Mesodermal cell (in vitro differentiated cells): ENCODE measurements around the gene RP9.

ENCODE experiments used
- H3K27ac ChIP-seq: 2 replicates; pipeline ENCODE4 v1.7.0; 2013; ENCODE audit warnings: mild to moderate bottlenecking, low read depth, low read length, moderate library complexity; ENCODE audit not compliant: severe bottlenecking
- H3K36me3 ChIP-seq: 2 replicates; pipeline ENCODE4 v1.7.1; 2013; ENCODE audit warnings: mild to moderate bottlenecking, low read length, moderate library complexity; ENCODE audit not compliant: control insufficient read depth, insufficient read depth
- H3K4me1 ChIP-seq: one replicate; pipeline ENCODE4 v1.7.1; 2013; ENCODE audit warnings: mild to moderate bottlenecking, low read length; ENCODE audit not compliant: insufficient read depth, control insufficient read depth, poor library complexity, severe bottlenecking
- H3K4me3 ChIP-seq: 2 replicates; pipeline ENCODE4 v1.7.0; 2013; ENCODE audit warnings: low read length, control low read depth, mild to moderate bottlenecking; ENCODE audit not compliant: insufficient read depth, poor library complexity, severe bottlenecking; ENCODE audit errors: extremely low read depth
- H3K9me3 ChIP-seq: 2 replicates; pipeline ENCODE4 v1.7.1; 2013; ENCODE audit warnings: mild to moderate bottlenecking, low read length, moderate library complexity; ENCODE audit not compliant: control insufficient read depth
- WGBS, 2 experiments: methylation state at CpG; one replicate each; pipeline ENCODE4 v1.1.5; 2013; ENCODE audit warnings: missing lambda C conversion rate in 2 of 2; ENCODE audit not compliant: insufficient coverage in 2 of 2; 5-methylcytosine and 5-hydroxymethylcytosine counted together

The RP9 gene

DNA sequence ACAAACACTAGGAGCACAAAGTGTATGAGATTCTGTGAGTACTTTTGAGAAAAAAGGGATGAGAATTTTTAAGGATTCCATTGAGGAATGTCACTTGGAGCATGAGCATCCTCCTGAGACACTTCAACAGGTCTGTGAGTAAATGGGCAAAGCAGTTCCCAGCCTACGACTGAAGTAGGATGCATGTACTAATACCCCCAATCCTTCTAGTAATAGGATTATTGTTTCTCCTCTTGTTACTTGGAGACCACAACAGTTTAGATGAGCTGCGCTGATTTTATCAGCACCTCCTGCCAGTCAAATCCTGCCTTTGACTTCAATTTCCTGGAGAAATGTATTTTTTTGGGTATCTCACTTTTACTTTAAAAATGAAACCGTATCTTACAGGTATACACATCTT is 21.0 kb upstream of the RP9 start:
- no peak overlapping the region for H3K27ac ChIP-seq
- WGBS, 2 experiments, result 50% methylated on average over 2 of the region's 3 CpGs; no CpG with 5 or more reads in 1 of the 2 experiments
- no peaks in the 10 kb centered on the region for H3K36me3 ChIP-seq
- no peaks in the 10 kb centered on the region for H3K9me3 ChIP-seq
- H3K4me1 ChIP-seq, result peaks cover 4% of the 10 kb centered on the region
- H3K4me3 ChIP-seq, result peak overlapping the region; percentile 78

DNA sequence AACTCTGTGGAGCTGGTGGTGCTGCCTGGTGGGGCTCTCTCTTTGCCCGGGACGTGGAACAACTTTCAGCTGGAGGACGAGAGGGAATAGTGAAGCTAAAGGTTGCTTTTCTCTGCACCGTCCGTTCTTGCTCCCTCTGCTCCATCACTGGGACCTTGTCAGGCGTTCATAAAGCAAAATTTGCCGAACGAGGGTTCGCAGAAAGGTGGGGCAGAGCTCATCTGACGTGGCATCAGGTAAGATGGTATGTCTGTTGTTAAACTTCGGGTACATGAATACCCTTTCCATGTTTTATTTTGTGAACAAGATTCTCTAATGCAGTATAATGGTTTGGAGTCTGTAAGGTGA is 20.6 kb upstream of the RP9 start:
- Histone ChIP-seq H3K4me1 (peaks cover 4% of the 10 kb centered on the region), H3K4me3 (peak overlapping the region; percentile 78), H3K36me3 (no peaks in the 10 kb centered on the region), H3K9me3 (no peaks in the 10 kb centered on the region), H3K27ac (peak overlapping the region; percentile 43)
- 3 to 7% methylated on average over 5 to 6 of the region's 11 CpGs for WGBS, 2 experiments

DNA sequence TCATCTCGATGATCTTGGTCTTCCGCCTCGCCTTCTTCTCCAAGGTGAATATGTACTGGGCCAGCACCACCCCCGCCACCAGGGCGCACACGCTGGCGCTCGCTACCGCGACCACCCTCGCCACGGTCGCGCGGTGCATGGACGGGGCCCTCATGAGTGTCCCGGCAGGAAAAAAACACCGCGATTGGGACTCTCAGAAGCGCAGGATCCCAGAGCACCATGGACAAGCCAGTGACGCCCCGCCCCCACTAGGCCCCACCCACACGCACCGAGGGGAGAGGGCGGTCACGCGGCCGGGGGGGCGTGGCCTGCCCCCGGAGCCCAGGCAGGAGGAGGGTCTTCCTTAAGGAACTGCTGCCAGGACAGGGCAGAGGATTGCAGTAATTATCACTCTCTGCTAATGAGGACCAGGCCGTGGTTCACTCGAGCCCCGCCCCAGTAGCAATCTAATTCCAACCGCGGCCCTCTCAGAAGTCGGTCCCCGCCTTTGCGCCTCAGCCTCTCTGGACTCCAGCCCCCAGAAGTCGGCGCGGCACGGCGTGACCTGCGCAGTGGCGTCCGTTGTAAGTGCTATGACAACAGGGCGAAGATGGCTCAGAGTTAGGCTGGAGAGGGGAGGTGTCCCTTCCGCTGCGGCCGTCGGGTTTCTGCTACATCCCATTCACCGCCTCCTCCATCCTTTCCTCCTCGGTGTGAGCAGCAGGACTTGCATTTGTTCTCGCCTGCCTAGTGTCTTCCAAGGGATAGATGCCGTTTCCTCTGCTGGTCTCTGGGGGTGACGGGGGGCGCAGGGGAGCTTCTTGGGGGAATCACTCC is 20.0 kb upstream of the RP9 start, which contains the start of gene BBS9:
Gene BBS9 (plus strand): TSS at position 575 of the 816 bp plus-strand sequence. CDS start 16,689 bp downstream, outside the sequence.
- Histone ChIP-seq H3K27ac (peak within 1 kb of the TSS; percentile 43), H3K36me3 (no peaks in the 10 kb centered on the region), H3K9me3 (no peaks in the 10 kb centered on the region), H3K4me1 (peaks cover 4% of the 10 kb centered on the region), H3K4me3 (peak within 1 kb of the TSS; percentile 78)
- 0 to 2% methylated on average over 23 to 47 of the region's 57 CpGs for WGBS, 2 experiments

DNA sequence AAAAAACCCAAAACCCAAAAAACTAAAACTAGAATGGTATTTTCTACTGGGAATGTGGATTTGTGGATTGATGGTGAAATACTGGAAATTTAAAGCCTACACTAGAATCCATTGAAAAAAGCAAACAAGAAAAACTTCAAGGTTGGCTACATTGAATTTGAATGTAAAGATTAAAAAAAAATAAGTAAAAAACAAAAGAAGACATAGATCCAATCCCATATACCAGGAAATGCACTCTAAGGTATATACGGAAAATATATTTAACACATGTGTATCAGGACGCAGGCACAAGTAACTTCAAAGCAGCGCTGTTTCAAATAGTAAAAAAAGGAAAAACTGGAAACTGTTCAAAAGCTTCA is 19.4 kb upstream of the RP9 start:
- H3K36me3 ChIP-seq, result no peaks in the 10 kb centered on the region
- H3K4me3 ChIP-seq, result peak overlapping the region; percentile 78
- WGBS, 2 experiments, result 0% methylated on average over 2 of the region's 3 CpGs
- H3K9me3 ChIP-seq, result no peaks in the 10 kb centered on the region
- peaks cover 4% of the 10 kb centered on the region for H3K4me1 ChIP-seq
- peak overlapping the region; percentile 43 for H3K27ac ChIP-seq

DNA sequence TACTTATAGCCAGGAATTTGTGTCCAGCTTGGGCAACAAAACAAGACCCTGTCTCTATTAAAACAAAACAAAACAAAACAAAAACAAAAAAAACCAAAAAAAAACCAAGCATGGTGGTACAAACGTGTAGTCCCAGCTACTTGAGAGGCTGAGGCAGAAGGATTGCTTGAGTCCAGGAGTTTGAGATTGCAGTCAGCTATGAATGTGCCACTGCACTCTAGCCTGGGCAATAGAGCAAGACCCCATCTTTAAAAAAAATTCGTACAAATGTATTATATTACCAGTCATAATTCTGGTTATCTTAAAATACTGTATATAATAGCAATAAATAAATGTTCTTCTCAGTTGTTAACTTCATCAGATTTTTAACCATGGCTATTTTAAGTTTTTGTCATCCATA is 17.9 kb upstream of the RP9 start:
- Histone ChIP-seq H3K9me3 (no peaks in the 10 kb centered on the region), H3K36me3 (no peaks in the 10 kb centered on the region), H3K27ac (no peak overlapping the region), H3K4me1 (peaks cover 4% of the 10 kb centered on the region), H3K4me3 (no peak overlapping the region)
- 71% methylated on average over 1 of the region's 2 CpGs for WGBS, 2 experiments

DNA sequence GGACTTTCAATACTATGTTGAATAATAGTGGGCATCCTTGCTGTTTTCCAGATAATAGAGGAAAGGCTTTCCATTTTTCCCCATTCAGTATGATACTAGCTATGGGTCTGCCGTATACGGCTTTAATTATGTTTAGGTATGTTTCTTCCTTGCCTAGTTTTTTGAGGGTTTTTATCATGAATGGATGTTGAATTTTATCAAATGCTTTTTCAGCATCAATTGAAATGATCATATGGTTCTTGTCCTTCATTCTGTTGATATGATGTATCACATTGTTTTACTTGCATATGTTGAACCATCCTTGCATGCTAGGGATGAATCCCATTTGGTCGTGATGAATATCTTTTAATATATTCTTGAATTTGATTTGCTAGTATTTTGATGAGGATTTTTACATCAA is 9.2 kb upstream of the RP9 start:
- Histone ChIP-seq H3K4me1 (no peaks in the 10 kb centered on the region), H3K9me3 (peaks cover 7% of the 10 kb centered on the region), H3K36me3 (no peaks in the 10 kb centered on the region), H3K4me3 (no peak overlapping the region), H3K27ac (no peak overlapping the region)
- WGBS, 2 experiments, result no CpG with 5 or more reads among the region's 3 CpGs

DNA sequence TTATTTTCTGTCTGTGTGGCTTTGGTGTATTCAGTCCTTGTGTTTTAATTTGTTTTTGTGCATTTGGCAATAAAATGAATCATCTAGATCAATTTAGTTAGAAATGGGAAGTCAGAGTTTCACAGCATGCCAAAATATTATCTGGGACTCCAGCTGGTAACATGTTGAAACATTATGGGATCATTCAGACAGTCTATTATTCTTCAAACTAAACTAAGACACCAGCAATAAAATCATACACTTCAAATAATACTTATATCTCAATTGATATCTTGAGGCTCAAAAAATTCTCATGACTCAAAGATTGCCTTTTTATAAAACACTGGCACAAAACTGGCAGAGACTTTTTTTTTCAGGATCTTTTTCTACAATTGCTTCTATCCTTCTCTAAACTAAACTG is 5.8 kb upstream of the RP9 start:
- Histone ChIP-seq H3K4me3 (no peak overlapping the region), H3K4me1 (no peaks in the 10 kb centered on the region), H3K27ac (no peak overlapping the region), H3K36me3 (no peaks in the 10 kb centered on the region), H3K9me3 (peaks cover 7% of the 10 kb centered on the region)

DNA sequence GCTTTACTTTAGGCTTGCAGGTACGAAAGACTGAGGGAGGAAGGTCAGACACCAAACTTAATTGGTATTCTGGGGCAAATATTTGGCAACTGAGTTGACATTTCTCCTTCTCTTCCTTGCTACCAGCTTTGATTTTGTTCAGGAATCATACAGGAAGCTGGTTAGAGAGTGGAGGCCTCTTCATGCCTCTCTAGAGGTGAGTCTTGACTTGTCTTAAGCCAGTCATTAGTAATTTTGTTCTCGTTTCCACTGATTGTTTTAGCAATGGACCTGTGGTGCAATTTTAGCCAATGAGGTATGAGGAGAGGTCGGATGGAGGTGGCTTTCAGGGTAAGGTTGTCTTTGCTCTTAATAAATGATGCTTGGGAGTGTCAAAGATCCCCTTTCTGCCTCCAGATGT is 2.4 kb upstream of the RP9 start:
- H3K27ac ChIP-seq, result no peak overlapping the region
- no peaks in the 10 kb centered on the region for H3K4me1 ChIP-seq
- 67 to 83% methylated on average over 3 of the region's 3 CpGs for WGBS, 2 experiments
- H3K9me3 ChIP-seq, result no peaks in the 10 kb centered on the region
- H3K4me3 ChIP-seq, result no peak overlapping the region
- no peaks in the 10 kb centered on the region for H3K36me3 ChIP-seq

DNA sequence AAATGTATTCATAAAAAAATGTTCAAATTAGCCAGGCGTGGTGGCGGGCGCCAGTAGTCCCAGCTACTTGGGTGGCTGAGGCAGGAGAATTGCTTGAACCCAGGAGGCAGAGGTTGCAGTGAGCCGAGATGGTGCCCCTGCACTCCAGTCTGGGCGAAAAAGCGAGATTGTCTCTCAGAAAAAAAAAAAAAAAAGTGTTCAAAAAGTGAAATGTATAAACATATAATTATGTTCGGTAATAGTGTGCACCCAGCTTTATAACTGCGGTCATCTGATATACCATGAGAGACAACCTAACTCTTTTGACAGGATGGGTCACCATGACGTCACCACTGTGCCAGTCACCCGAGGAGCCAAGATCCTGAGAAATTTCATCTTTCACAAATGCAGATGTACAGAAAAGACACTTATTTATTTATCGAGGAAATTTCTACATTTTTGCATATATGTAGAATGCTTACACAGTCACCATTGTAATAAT is 594 bp upstream of the RP9 start:
- Histone ChIP-seq H3K9me3 (no peaks in the 10 kb centered on the region), H3K36me3 (peaks cover 13% of the 10 kb centered on the region), H3K4me3 (peak overlapping the region; percentile 69), H3K4me1 (no peaks in the 10 kb centered on the region), H3K27ac (no peak overlapping the region)
- WGBS, 2 experiments, result 30 to 33% methylated on average over 5 to 6 of the region's 11 CpGs

DNA sequence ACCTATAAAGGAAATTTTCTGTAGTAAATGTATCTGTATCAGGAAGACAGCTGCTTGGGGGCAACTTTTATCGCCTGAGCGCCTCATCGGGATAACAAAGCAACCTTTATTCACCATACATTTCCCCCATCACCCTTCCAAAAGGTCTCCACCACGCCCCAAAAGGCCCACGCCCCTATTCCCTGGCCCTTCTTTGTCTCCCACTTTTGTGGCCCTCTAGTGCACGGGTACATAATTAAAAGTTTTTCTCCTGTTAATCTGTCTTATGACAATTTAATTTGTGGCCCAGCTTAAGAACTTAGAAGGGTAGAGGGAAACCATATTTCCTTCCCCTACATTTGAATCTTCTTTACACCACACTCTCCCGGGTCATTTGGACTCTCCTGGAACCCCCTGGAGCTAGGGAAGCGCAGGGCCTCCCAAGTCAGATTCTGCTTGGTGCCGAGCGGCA is 625 bp downstream of the RP9 start:
- 0% methylated on average over 4 to 6 of the region's 10 CpGs for WGBS, 2 experiments

More for the DNA sequence above, 625 bp downstream of the RP9 start:
- Histone ChIP-seq H3K27ac (peak overlapping the region; percentile 52), H3K36me3 (peaks cover 19% of the 10 kb centered on the region), H3K4me1 (no peaks in the 10 kb centered on the region), H3K9me3 (no peaks in the 10 kb centered on the region), H3K4me3 (peak overlapping the region; percentile 69)
